Chondrocyte (in vitro differentiated cells): Measurements from ENCODE around the gene HNRNPLL. TPM values are rescaled to one million over a fixed set of nuclear protein-coding genes. Genes with fewer than 3 reads are reported as not detected.

Experiments
- DNase-seq: peaks from one replicate; pipeline ENCODE4 v3.0.0; 2021; ENCODE audit warnings: mixed read lengths, low spot score
- H3K27ac Mint-ChIP-seq: one replicate; pipeline ENCODE4 v1.8.0; 2021; ENCODE audit warnings: mild to moderate bottlenecking, moderate library complexity, mixed read lengths; ENCODE audit not compliant: unreplicated experiment
- H3K27me3 Mint-ChIP-seq: 2 replicates; pipeline ENCODE4 v1.8.0; 2021; ENCODE audit warnings: low read depth, mixed read lengths
- H3K36me3 Mint-ChIP-seq: 2 replicates; pipeline ENCODE4 v1.8.0; 2021; ENCODE audit warnings: low read depth, mixed read lengths
- H3K4me1 Mint-ChIP-seq: 2 replicates; pipeline ENCODE4 v1.8.0; 2021; ENCODE audit warnings: low read depth, mild to moderate bottlenecking, mixed read lengths
- H3K4me3 Mint-ChIP-seq: one replicate; pipeline ENCODE4 v1.8.0; 2021; ENCODE audit warnings: mild to moderate bottlenecking, moderate library complexity, mixed read lengths; ENCODE audit not compliant: unreplicated experiment
- H3K9me3 Mint-ChIP-seq: 2 replicates; pipeline ENCODE4 v1.8.0; 2021; ENCODE audit warnings: low read depth, mixed read lengths
- CTCF ChIP-seq: fragments of 200-600 bp; sonication (generic); IDR thresholded peaks from 2 replicates; pipeline ENCODE4 v1.5.0; 2021; ENCODE audit warnings: antibody characterized with exemption, mild to moderate bottlenecking, moderate library complexity
- total RNA-seq: library from RNA; stranded (reverse); gene quantifications from 3 replicates; pipeline ENCODE4 v1.2.1, GENCODE V29; 2021

Gene HNRNPLL
- total RNA-seq, 1 donor from 2014 or later, result 41.8 TPM

DNA sequence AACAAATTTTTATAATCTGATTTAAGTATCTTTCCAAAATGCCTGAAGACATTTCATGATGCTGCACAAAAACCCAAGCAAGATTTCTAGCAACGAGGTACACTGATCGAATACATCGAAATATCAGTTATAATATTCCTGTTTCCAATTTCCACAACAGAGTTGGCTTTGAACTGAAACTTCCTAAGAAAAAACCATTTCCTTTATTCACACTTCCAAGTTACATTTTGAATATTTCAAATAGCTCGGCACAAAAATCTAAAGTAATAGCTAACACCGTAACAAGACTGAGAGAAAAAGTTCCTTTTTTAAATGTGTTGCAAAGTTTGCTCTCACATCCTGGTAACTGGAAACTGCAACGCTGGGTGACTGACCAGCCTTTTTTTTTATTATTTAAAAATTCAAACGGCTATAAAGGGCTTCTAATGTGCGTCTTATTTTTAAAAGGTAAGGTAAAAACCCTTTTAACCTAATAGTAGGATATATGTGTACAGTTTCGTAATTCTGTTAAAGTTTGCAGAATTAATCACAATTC, 1.7 kb downstream of the HNRNPLL start:
- DNase-seq, result no peak
- no peaks in the 10 kb centered on the region for H3K9me3 Mint-ChIP-seq
- TF ChIP-seq CTCF, result no peak
- H3K4me3 Mint-ChIP-seq, result peak overlapping the region; percentile 88
- H3K4me1 Mint-ChIP-seq, result peaks cover 50% of the 10 kb centered on the region
- no peaks in the 10 kb centered on the region for H3K27me3 Mint-ChIP-seq
- H3K27ac Mint-ChIP-seq, result peak overlapping the region; percentile 98
- H3K36me3 Mint-ChIP-seq, result no peaks in the 10 kb centered on the region

DNA sequence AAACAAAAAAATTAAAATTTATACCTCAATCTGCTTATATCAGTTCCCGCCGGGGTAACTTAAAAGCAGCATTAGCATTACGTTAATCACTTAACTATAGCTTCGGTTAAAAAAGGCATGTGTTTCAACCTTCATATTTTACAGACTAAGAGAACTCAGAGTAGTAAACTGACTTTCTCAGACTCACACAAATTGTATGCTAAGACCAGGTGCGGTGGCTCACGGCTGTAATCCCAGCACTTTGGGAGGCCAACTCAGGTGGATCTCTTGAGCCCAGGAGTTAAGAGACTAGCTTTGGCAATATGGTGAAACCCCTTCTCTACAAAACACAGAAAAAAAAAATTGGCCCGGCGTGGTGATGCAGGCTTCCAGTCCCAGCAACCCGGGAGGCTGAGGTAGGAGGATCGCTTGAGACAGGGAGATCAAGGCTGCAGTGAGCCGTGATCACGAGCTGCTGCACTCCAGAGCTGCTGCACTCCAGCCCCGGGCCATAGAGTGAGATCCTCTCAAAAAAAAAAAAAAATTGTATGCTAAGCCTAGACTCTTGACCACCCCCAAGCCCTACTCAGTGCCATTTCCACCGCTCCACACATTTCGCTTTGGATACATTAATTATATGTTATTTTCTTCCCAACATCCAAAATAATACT, 2.4 kb downstream of the HNRNPLL start:
- Mint-ChIP-seq H3K4me1 (peaks cover 52% of the 10 kb centered on the region), H3K27ac (peak overlapping the region; percentile 98), H3K36me3 (no peaks in the 10 kb centered on the region), H3K4me3 (peak overlapping the region; percentile 88), H3K27me3 (no peaks in the 10 kb centered on the region), H3K9me3 (no peaks in the 10 kb centered on the region)
- TF ChIP-seq CTCF, result no peak
- no peak for DNase-seq

DNA sequence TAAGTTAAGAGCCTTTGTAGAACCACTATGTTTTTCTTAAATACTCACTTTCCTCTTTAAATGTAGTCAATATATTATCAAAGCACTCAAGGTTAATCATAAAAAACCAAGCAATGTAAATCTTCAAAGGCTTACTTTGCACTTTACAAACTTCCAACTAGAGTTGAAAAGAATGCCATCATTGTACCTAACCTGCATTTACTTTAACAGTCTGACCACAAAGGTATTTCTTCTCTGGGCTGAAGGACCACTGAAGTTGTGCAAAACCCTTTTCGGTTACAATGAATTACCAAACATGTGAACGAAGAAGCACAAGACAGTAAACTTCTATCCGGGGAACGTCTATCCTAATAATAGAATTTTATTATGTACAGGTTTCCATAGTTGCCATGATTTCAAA, 3.0 kb downstream of the HNRNPLL start:
- Mint-ChIP-seq H3K4me3 (peak overlapping the region; percentile 88), H3K36me3 (no peaks in the 10 kb centered on the region), H3K27me3 (no peaks in the 10 kb centered on the region), H3K9me3 (no peaks in the 10 kb centered on the region), H3K27ac (peak overlapping the region; percentile 98), H3K4me1 (peaks cover 52% of the 10 kb centered on the region)
- DNase-seq, result no peak
- no peak for TF ChIP-seq CTCF

- Mint-ChIP-seq H3K9me3 (no peaks in the 10 kb centered on the region), H3K36me3 (no peaks in the 10 kb centered on the region), H3K4me1 (peaks cover 54% of the 10 kb centered on the region), H3K27me3 (no peaks in the 10 kb centered on the region), H3K27ac (peak overlapping the region; percentile 98), H3K4me3 (no peak overlapping the region)
- no peak for DNase-seq
- no peak for TF ChIP-seq CTCF
Measured at GRCh38 chr2:38598991-38599295, 3.8 kb downstream of the HNRNPLL start.

DNA sequence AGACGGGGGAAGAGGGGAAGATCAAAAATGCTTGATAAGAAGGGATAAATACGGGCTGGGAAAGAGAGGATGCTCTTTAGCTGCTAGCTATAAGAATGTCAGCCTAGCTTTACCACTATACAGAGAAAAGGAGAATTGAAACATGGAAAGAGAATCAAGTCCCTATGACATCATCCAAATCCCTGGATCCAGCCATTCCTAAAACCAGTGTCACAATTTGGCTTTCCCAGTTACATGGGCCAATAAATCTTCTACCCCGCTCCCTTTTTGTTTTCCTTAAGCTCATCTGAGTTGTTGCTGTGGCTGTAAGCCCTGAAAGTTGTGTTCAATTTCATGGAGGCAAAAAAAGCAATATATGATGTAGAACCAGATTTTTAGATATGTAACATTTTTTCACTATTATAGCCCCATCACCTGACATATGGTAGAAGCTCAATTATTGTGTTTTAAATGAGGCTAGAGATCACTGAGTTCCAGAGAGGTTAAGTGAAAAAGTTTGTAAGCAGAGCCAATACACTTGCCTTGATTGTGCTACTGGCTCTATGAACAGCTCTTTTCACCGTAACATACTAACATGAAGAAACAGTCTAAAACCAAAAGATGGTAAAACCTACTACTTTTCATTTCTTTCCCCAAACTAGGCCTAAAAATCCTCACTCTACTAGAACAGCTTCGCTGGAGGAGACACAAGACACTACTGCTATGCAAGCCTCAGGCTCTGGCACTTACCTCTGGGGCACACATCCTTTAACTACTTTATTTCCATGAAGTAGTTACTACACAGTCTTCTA, 4.3 kb downstream of the HNRNPLL start:
- Mint-ChIP-seq H3K36me3 (no peaks in the 10 kb centered on the region), H3K4me3 (no peak overlapping the region), H3K27me3 (no peaks in the 10 kb centered on the region), H3K27ac (peak overlapping the region; percentile 98), H3K9me3 (no peaks in the 10 kb centered on the region), H3K4me1 (peaks cover 53% of the 10 kb centered on the region)
- no peak for TF ChIP-seq CTCF
- no peak for DNase-seq
